ENCODE data around the gene RALY. TPM values are rescaled to one million over a fixed set of nuclear protein-coding genes. Genes with fewer than 3 reads are reported as not detected.
A peak's percentile ranks its signal among the peaks of the same experiment; 100 is the strongest.

RALY gene
- 170 TPM for total RNA-seq
- polyA plus RNA-seq = 100 to 1,000 TPM; 160 to 216 (median 194) TPM

GRCh38 chr20:33993576-33994221 lies at the start of gene RALY:
TSS of gene RALY (plus strand) at chr20:33993911. CDS start at chr20:34072075, 78,164 bp downstream.
- Mint-ChIP-seq H3K27ac (peak within 1 kb of the TSS; percentile 98 to 99 (median 99)), H3K27me3 (peaks cover 5% of the 10 kb centered on the region), H3K36me3 (peaks cover 5% of the 10 kb centered on the region), H3K4me1 (peaks cover 5 to 80% (median 58%) of the 10 kb centered on the region in 4 donors), H3K4me3 (peak within 1 kb of the TSS; percentile 97 to 100 (median 98)), H3K9me3 (no peaks in the 10 kb centered on the region)
- DNase-seq (peak; percentile 77 to 98 (median 93)), ATAC-seq (ENCODE audit: low read depth in 2 of 2) (peak; percentile 70 to 75)
- no peaks in the 10 kb centered on the region for H3K27me3 ChIP-seq (ENCODE audit: control insufficient read depth, insufficient read depth, low read length)
- H3K9me3 ChIP-seq (ENCODE audit: control insufficient read depth in 2 of 2, low read length in 2 of 2) = no peaks in the 10 kb centered on the region
- H3K4me3 ChIP-seq (ENCODE audit: low read depth, low read length) = peak within 1 kb of the TSS; percentile 97
- peak within 1 kb of the TSS; percentile 94 for H3K27ac ChIP-seq (ENCODE audit: insufficient read depth, low read length, poor library complexity, severe bottlenecking)
- peaks cover 3% of the 10 kb centered on the region for H3K36me3 ChIP-seq (ENCODE audit: control insufficient read depth, insufficient read depth, low read length)
- H3K4me1 ChIP-seq (ENCODE audit: control insufficient read depth, insufficient read depth, low read length, poor library complexity, severe bottlenecking) = peaks cover 57% of the 10 kb centered on the region

GRCh38 chr20:33944914-33945313 lies 48.8 kb upstream of the RALY start:
- peaks cover 3% of the 10 kb centered on the region for H3K36me3 Mint-ChIP-seq
- no peaks in the 10 kb centered on the region for H3K36me3 ChIP-seq (ENCODE audit: control insufficient read depth, insufficient read depth, low read length)
- H3K27me3 Mint-ChIP-seq = peaks cover 5% of the 10 kb centered on the region
- DNase-seq (no peak), ATAC-seq (ENCODE audit: low read depth in 2 of 2) (no peak)
- H3K27ac Mint-ChIP-seq = no peak overlapping the region
- no peak overlapping the region for H3K4me3 ChIP-seq (ENCODE audit: low read depth, low read length)
- H3K4me3 Mint-ChIP-seq = no peak overlapping the region
- H3K27ac ChIP-seq (ENCODE audit: insufficient read depth, low read length, poor library complexity, severe bottlenecking) = no peak overlapping the region
- no peaks in the 10 kb centered on the region for H3K4me1 ChIP-seq (ENCODE audit: control insufficient read depth, insufficient read depth, low read length, poor library complexity, severe bottlenecking)
- peaks cover 1 to 23% (median 7%) of the 10 kb centered on the region in 7 donors for H3K9me3 Mint-ChIP-seq
- no peaks in the 10 kb centered on the region for H3K4me1 Mint-ChIP-seq
- H3K27me3 ChIP-seq (ENCODE audit: control insufficient read depth, insufficient read depth, low read length) = no peaks in the 10 kb centered on the region
- peaks cover 17 to 23% of the 10 kb centered on the region in 2 experiments for H3K9me3 ChIP-seq (ENCODE audit: control insufficient read depth in 2 of 2, low read length in 2 of 2)

- Mint-ChIP-seq H3K27me3 (no peaks in the 10 kb centered on the region), H3K9me3 (peaks cover 1 to 23% (median 10%) of the 10 kb centered on the region in 7 donors), H3K4me3 (no peak overlapping the region), H3K27ac (no peak overlapping the region), H3K4me1 (no peaks in the 10 kb centered on the region), H3K36me3 (peaks cover 3% of the 10 kb centered on the region)
- H3K4me3 ChIP-seq (ENCODE audit: low read depth, low read length) = no peak overlapping the region
- no peaks in the 10 kb centered on the region for H3K27me3 ChIP-seq (ENCODE audit: control insufficient read depth, insufficient read depth, low read length)
- H3K4me1 ChIP-seq (ENCODE audit: control insufficient read depth, insufficient read depth, low read length, poor library complexity, severe bottlenecking) = no peaks in the 10 kb centered on the region
- ATAC-seq (ENCODE audit: low read depth in 2 of 2) (no peak), DNase-seq (no peak)
- peaks cover 17 to 23% of the 10 kb centered on the region in 2 experiments for H3K9me3 ChIP-seq (ENCODE audit: control insufficient read depth in 2 of 2, low read length in 2 of 2)
- H3K27ac ChIP-seq (ENCODE audit: insufficient read depth, low read length, poor library complexity, severe bottlenecking) = no peak overlapping the region
- H3K36me3 ChIP-seq (ENCODE audit: control insufficient read depth, insufficient read depth, low read length) = no peaks in the 10 kb centered on the region
Observed at GRCh38 chr20:33945391-33946081, 48.2 kb upstream of the RALY start.

- Mint-ChIP-seq H3K36me3 (peaks cover 6% of the 10 kb centered on the region), H3K4me1 (no peaks in the 10 kb centered on the region), H3K9me3 (peaks cover 1 to 26% (median 13%) of the 10 kb centered on the region in 7 donors), H3K4me3 (no peak overlapping the region), H3K27me3 (peaks cover 10% of the 10 kb centered on the region), H3K27ac (no peak overlapping the region)
- H3K4me1 ChIP-seq (ENCODE audit: control insufficient read depth, insufficient read depth, low read length, poor library complexity, severe bottlenecking) = no peaks in the 10 kb centered on the region
- H3K36me3 ChIP-seq (ENCODE audit: control insufficient read depth, insufficient read depth, low read length) = no peaks in the 10 kb centered on the region
- H3K27me3 ChIP-seq (ENCODE audit: control insufficient read depth, insufficient read depth, low read length) = peaks cover 3% of the 10 kb centered on the region
- DNase-seq = peak in 2 of 3 donors; percentile 30 to 56
- no peak overlapping the region for H3K4me3 ChIP-seq (ENCODE audit: low read depth, low read length)
- H3K9me3 ChIP-seq (ENCODE audit: control insufficient read depth in 2 of 2, low read length in 2 of 2) = peaks cover 17 to 23% of the 10 kb centered on the region in 2 experiments
- H3K27ac ChIP-seq (ENCODE audit: insufficient read depth, low read length, poor library complexity, severe bottlenecking) = no peak overlapping the region
- ATAC-seq (ENCODE audit: low read depth in 2 of 2) = no peak
Observed at GRCh38 chr20:33947709-33948295, 45.9 kb upstream of the RALY start.

- peaks cover 11% of the 10 kb centered on the region for H3K27me3 Mint-ChIP-seq
- H3K36me3 Mint-ChIP-seq = peaks cover 6% of the 10 kb centered on the region
- DNase-seq (no peak), ATAC-seq (ENCODE audit: low read depth in 2 of 2) (no peak)
- H3K4me3 ChIP-seq (ENCODE audit: low read depth, low read length) = no peak overlapping the region
- H3K27ac ChIP-seq (ENCODE audit: insufficient read depth, low read length, poor library complexity, severe bottlenecking) = no peak overlapping the region
- peaks cover 17 to 23% of the 10 kb centered on the region in 2 experiments for H3K9me3 ChIP-seq (ENCODE audit: control insufficient read depth in 2 of 2, low read length in 2 of 2)
- peaks cover 5% of the 10 kb centered on the region for H3K27me3 ChIP-seq (ENCODE audit: control insufficient read depth, insufficient read depth, low read length)
- H3K4me1 Mint-ChIP-seq = no peaks in the 10 kb centered on the region
- H3K4me1 ChIP-seq (ENCODE audit: control insufficient read depth, insufficient read depth, low read length, poor library complexity, severe bottlenecking) = no peaks in the 10 kb centered on the region
- H3K4me3 Mint-ChIP-seq = no peak overlapping the region
- H3K9me3 Mint-ChIP-seq = peaks cover 1 to 26% (median 12%) of the 10 kb centered on the region in 7 donors
- no peaks in the 10 kb centered on the region for H3K36me3 ChIP-seq (ENCODE audit: control insufficient read depth, insufficient read depth, low read length)
- no peak overlapping the region for H3K27ac Mint-ChIP-seq
Observed at GRCh38 chr20:33948480-33948879, 45.2 kb upstream of the RALY start.

GRCh38 chr20:33951171-33951570 lies 42.5 kb upstream of the RALY start:
- DNase-seq (no peak), ATAC-seq (ENCODE audit: low read depth in 2 of 2) (no peak)
- Histone ChIP-seq H3K27me3 (ENCODE audit: control insufficient read depth, insufficient read depth, low read length) (peaks cover 9% of the 10 kb centered on the region), H3K4me1 (ENCODE audit: control insufficient read depth, insufficient read depth, low read length, poor library complexity, severe bottlenecking) (no peaks in the 10 kb centered on the region), H3K27ac (ENCODE audit: insufficient read depth, low read length, poor library complexity, severe bottlenecking) (no peak overlapping the region), H3K4me3 (ENCODE audit: low read depth, low read length) (no peak overlapping the region), H3K36me3 (ENCODE audit: control insufficient read depth, insufficient read depth, low read length) (no peaks in the 10 kb centered on the region), H3K9me3 (ENCODE audit: control insufficient read depth in 2 of 2, low read length in 2 of 2) (peaks cover 17 to 23% of the 10 kb centered on the region in 2 experiments)
- no peaks in the 10 kb centered on the region for H3K4me1 Mint-ChIP-seq
- H3K36me3 Mint-ChIP-seq = peaks cover 3% of the 10 kb centered on the region
- H3K4me3 Mint-ChIP-seq = no peak overlapping the region
- H3K27me3 Mint-ChIP-seq = peaks cover 18% of the 10 kb centered on the region
- peaks cover 1 to 26% (median 12%) of the 10 kb centered on the region in 7 donors for H3K9me3 Mint-ChIP-seq
- H3K27ac Mint-ChIP-seq = peak overlapping the region in 1 of 3 donors; percentile 70

GRCh38 chr20:33954504-33954903 lies 39.2 kb upstream of the RALY start:
- Mint-ChIP-seq H3K9me3 (peaks cover 0 to 9% (median 6%) of the 10 kb centered on the region in 7 donors), H3K4me3 (no peak overlapping the region), H3K36me3 (peaks cover 3% of the 10 kb centered on the region), H3K27me3 (peaks cover 18% of the 10 kb centered on the region), H3K27ac (no peak overlapping the region), H3K4me1 (no peaks in the 10 kb centered on the region)
- ATAC-seq (ENCODE audit: low read depth in 2 of 2) = no peak
- no peak for DNase-seq
- Histone ChIP-seq H3K4me3 (ENCODE audit: low read depth, low read length) (no peak overlapping the region), H3K4me1 (ENCODE audit: control insufficient read depth, insufficient read depth, low read length, poor library complexity, severe bottlenecking) (no peaks in the 10 kb centered on the region), H3K9me3 (ENCODE audit: control insufficient read depth in 2 of 2, low read length in 2 of 2) (peaks cover 0 to 2% of the 10 kb centered on the region in 2 experiments), H3K36me3 (ENCODE audit: control insufficient read depth, insufficient read depth, low read length) (no peaks in the 10 kb centered on the region), H3K27me3 (ENCODE audit: control insufficient read depth, insufficient read depth, low read length) (peaks cover 9% of the 10 kb centered on the region), H3K27ac (ENCODE audit: insufficient read depth, low read length, poor library complexity, severe bottlenecking) (no peak overlapping the region)
